ENCODE results near the gene IRF8. TPM values are rescaled to one million over a fixed set of nuclear protein-coding genes. Genes with fewer than 3 reads are reported as not detected.

IRF8 gene
- total and polyA plus RNA-seq, 2 of the 4 experiments (the other 2 are of a cell fraction) = not detected

DNA sequence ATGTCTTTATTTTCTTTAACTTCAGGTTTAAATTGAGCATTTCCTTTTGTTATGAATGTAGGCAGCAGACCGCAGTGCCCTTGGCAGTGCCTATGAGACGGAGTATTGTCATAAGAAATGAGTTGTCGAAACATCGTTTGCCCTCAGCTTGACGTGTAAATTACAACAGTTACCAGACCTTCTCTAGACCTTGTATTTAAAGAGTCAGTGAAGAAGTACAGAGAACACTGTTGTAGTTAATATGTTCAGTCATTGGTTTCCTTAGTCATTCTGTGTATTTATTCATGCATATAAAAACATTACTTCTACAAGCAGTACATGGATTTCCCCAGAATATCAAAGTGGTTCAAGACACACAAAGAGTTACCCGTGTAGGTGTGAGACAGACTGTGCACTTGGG lies 19.0 kb downstream of the IRF8 start:
- ChIA-PET POLR2A (ENCODE audit: unreplicated experiment) (no interaction called here), CTCF (interaction anchor here (0.9 kb wide), 1 partner anchor 16 kb away, joined by 3 read pairs; no protein-coding TSS in a partner anchor)
- H2AFZ ChIP-seq (replicated peaks; ENCODE audit: low read length, poor library complexity) = no peak overlapping the region
- no peaks in the 10 kb centered on the region for H3K4me1 ChIP-seq (ENCODE audit: control insufficient read depth, insufficient read depth, low read length)
- no peak overlapping the region for H3K4ac ChIP-seq (ENCODE audit: low read depth, low read length)
- TF ChIP-seq MAZ (IDR thresholded peaks at IDR 0.05; ENCODE audit: borderline replicate concordance, low read depth, low read length) (no peak), FOS (IDR thresholded peaks at IDR 0.05; ENCODE audit: low read depth, low read length) (no peak), RFX5 (IDR thresholded peaks at IDR 0.05; ENCODE audit: low read depth, low read length) (no peak), CEBPB (IDR thresholded peaks at IDR 0.05; ENCODE audit: low read depth, low read length) (no peak), POLR2A (IDR thresholded peaks at IDR 0.05; ENCODE audit: low read depth, low read length) (no peak), RAD21 (IDR thresholded peaks at IDR 0.05; ENCODE audit: low read length) (no peak), MAFK (IDR thresholded peaks at IDR 0.05; ENCODE audit: low read depth, low read length) (no peak), NFE2L2 (IDR thresholded peaks at IDR 0.05; ENCODE audit: low read depth, low read length) (no peak), CHD1 (IDR thresholded peaks at IDR 0.05; ENCODE audit: low read depth, low read length) (no peak), SMC3 (IDR thresholded peaks at IDR 0.05; ENCODE audit: low read depth, low read length) (no peak), MXI1 (IDR thresholded peaks at IDR 0.05; ENCODE audit: borderline replicate concordance, low read depth, low read length) (no peak), RCOR1 (IDR thresholded peaks at IDR 0.05; ENCODE audit: insufficient replicate concordance, low read length) (no peak), BHLHE40 (IDR thresholded peaks at IDR 0.05; ENCODE audit: low read depth, low read length) (no peak)
- TF ChIP-seq, protein P1, sequence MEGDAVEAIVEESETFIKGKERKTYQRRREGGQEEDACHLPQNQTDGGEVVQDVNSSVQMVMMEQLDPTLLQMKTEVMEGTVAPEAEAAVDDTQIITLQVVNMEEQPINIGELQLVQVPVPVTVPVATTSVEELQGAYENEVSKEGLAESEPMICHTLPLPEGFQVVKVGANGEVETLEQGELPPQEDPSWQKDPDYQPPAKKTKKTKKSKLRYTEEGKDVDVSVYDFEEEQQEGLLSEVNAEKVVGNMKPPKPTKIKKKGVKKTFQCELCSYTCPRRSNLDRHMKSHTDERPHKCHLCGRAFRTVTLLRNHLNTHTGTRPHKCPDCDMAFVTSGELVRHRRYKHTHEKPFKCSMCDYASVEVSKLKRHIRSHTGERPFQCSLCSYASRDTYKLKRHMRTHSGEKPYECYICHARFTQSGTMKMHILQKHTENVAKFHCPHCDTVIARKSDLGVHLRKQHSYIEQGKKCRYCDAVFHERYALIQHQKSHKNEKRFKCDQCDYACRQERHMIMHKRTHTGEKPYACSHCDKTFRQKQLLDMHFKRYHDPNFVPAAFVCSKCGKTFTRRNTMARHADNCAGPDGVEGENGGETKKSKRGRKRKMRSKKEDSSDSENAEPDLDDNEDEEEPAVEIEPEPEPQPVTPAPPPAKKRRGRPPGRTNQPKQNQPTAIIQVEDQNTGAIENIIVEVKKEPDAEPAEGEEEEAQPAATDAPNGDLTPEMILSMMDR (conservative IDR thresholded peaks at IDR 0.05; ENCODE audit: low read depth, low read length) = no peak
- TF ChIP-seq, protein P2, sequence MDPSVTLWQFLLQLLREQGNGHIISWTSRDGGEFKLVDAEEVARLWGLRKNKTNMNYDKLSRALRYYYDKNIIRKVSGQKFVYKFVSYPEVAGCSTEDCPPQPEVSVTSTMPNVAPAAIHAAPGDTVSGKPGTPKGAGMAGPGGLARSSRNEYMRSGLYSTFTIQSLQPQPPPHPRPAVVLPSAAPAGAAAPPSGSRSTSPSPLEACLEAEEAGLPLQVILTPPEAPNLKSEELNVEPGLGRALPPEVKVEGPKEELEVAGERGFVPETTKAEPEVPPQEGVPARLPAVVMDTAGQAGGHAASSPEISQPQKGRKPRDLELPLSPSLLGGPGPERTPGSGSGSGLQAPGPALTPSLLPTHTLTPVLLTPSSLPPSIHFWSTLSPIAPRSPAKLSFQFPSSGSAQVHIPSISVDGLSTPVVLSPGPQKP (IDR thresholded peaks at IDR 0.05; ENCODE audit: borderline replicate concordance, low read depth, low read length) = no peak
- TF ChIP-seq, protein P3, sequence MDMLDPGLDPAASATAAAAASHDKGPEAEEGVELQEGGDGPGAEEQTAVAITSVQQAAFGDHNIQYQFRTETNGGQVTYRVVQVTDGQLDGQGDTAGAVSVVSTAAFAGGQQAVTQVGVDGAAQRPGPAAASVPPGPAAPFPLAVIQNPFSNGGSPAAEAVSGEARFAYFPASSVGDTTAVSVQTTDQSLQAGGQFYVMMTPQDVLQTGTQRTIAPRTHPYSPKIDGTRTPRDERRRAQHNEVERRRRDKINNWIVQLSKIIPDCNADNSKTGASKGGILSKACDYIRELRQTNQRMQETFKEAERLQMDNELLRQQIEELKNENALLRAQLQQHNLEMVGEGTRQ (IDR thresholded peaks at IDR 0.05; ENCODE audit: low read depth, low read length) = no peak
- no peaks in the 10 kb centered on the region for H4K20me1 ChIP-seq (ENCODE audit: insufficient read depth, low read length)
- H4K91ac ChIP-seq (ENCODE audit: insufficient read depth, low read depth, low read length) = no peak overlapping the region
- intact Hi-C loops (cut with micrococcal nuclease) = no loop called here
- no peak overlapping the region for H4K5ac ChIP-seq (ENCODE audit: low read depth, low read length)
- no peak overlapping the region for H3K4me3 ChIP-seq (ENCODE audit: insufficient read depth, low read depth, low read length)
- H3K4me2 ChIP-seq (ENCODE audit: low read depth, low read length) = no peak overlapping the region
- ATAC-seq (ENCODE audit: low read depth) = no peak
- H3K18ac ChIP-seq (ENCODE audit: low read depth, low read length) = no peak overlapping the region
- H2BK20ac ChIP-seq (ENCODE audit: low read depth, low read length) = no peak overlapping the region
- no peak overlapping the region for H4K8ac ChIP-seq (ENCODE audit: low read depth in 2 of 2, low read length in 2 of 2)
- H3K27me3 ChIP-seq (ENCODE audit: control insufficient read depth, insufficient read depth, low read length) = peaks cover 36% of the 10 kb centered on the region
- no TSS peak for BruUV-seq (replicated peaks)
- DNase-seq = no peak
- H2AK9ac ChIP-seq (replicated peaks; ENCODE audit: low read depth, low read length, poor library complexity) = no peak overlapping the region
- H3K9ac ChIP-seq (ENCODE audit: low read depth, low read length) = no peak overlapping the region
- H3K36me3 ChIP-seq (ENCODE audit: control insufficient read depth, insufficient read depth, low read length) = no peaks in the 10 kb centered on the region
- no peak overlapping the region for H3K23ac ChIP-seq (ENCODE audit: low read depth, low read length)
- H3K14ac ChIP-seq (replicated peaks; ENCODE audit: low read depth, low read length) = no peak overlapping the region
- no peak overlapping the region for H2BK120ac ChIP-seq (ENCODE audit: low read depth, low read length)
- WGBS, 2 experiments (ENCODE audit: extremely low coverage in 2 of 2, insufficient read length in 1 of 2) = 50% methylated on average over 1 of the region's 6 CpGs; no CpG with 5 or more reads in 1 of the 2 experiments
- no peaks in the 10 kb centered on the region for H3K9me1 ChIP-seq (ENCODE audit: insufficient read depth, low read length)
- H2BK15ac ChIP-seq (ENCODE audit: low read depth, low read length) = no peak overlapping the region
- H3K56ac ChIP-seq (ENCODE audit: extremely low read depth, insufficient read depth, low read length) = no peak overlapping the region
- no peaks in the 10 kb centered on the region for H3K79me1 ChIP-seq (ENCODE audit: low read depth in 1 of 2, low read length in 2 of 2)
- no peak overlapping the region for H2AK5ac ChIP-seq (ENCODE audit: low read depth, low read length)
- dilution Hi-C loops (cut with HindIII; ENCODE audit: low sequenced_read_pairs, unreplicated experiment) = no loop called here
- in situ Hi-C loops (cut with MboI; ENCODE audit: low sequenced_read_pairs) = no loop called here
- H3K9me3 ChIP-seq (ENCODE audit: control insufficient read depth, insufficient read depth, low read length) = no peaks in the 10 kb centered on the region
- H2BK5ac ChIP-seq (ENCODE audit: low read depth, low read length, poor library complexity, severe bottlenecking) = no peak overlapping the region
- H3K27ac ChIP-seq (ENCODE audit: insufficient read depth, low read length) = no peak overlapping the region
